Ishikawa (cell line): ENCODE results near the gene AAGAB.

Source experiments
- CREB1 ChIP-seq: IDR thresholded peaks from 2 replicates; pipeline ENCODE4 v1.6.1; 2012; ENCODE audit warnings: low read depth
- EP300 ChIP-seq: IDR thresholded peaks from 2 replicates; pipeline ENCODE4 v1.6.1; 2012; ENCODE audit warnings: borderline replicate concordance
- FOXM1 ChIP-seq: IDR thresholded peaks from 2 replicates; pipeline ENCODE4 v1.6.1; 2012; ENCODE audit warnings: low read depth, borderline replicate concordance
- MAX ChIP-seq: IDR thresholded peaks from 2 replicates; pipeline ENCODE4 v1.6.1; 2012
- RAD21 ChIP-seq: IDR thresholded peaks from 2 replicates; pipeline ENCODE4 v1.6.1; 2012; ENCODE audit warnings: low read depth
- REST ChIP-seq: IDR thresholded peaks from 2 replicates; pipeline ENCODE4 v1.6.1; 2012; ENCODE audit warnings: low read depth, mild to moderate bottlenecking
- TCF12 ChIP-seq: IDR thresholded peaks from 2 replicates; pipeline ENCODE4 v1.6.1; 2012; ENCODE audit warnings: low read depth
- TEAD4 ChIP-seq: IDR thresholded peaks from 2 replicates; pipeline ENCODE4 v1.6.1; 2012
- YY1 ChIP-seq: IDR thresholded peaks from 2 replicates; pipeline ENCODE4 v1.6.1; 2012; ENCODE audit warnings: low read depth

- TF ChIP-seq YY1 (no peak), MAX (no peak), REST (no peak), EP300 (no peak), TEAD4 (no peak), TCF12 (no peak), RAD21 (no peak), FOXM1 (no peak), CREB1 (no peak)
Measured at GRCh38 chr15:67219288-67219687, 35.2 kb downstream of the AAGAB start.
